CD4-positive, alpha-beta T cell (primary cell): ENCODE data around the gene STUB1. TPM values are rescaled to one million over a fixed set of nuclear protein-coding genes. Genes with fewer than 3 reads are reported as not detected.

Experiments used
- ATAC-seq: fragments of 200-7000 bp; cut with Tn5 transposase; one replicate; pipeline ENCODE4 v1.10.0; 2022; ENCODE audit warnings: mild to moderate bottlenecking; ENCODE audit not compliant: poor library complexity
- CTCF ChIA-PET: fragments of 350-600 bp; sonication (Branson Sonifier 250); formaldehyde crosslinking; loops from one replicate; lab custom pipeline; 2021; ENCODE audit warnings: antibody characterized with exemption, inconsistent platforms; lab: Charles Lee
- POLR2A ChIA-PET: fragments of 350-600 bp; sonication (Branson Sonifier 250); formaldehyde crosslinking; loops from one replicate; lab custom pipeline; 2021; ENCODE audit warnings: antibody characterized with exemption, inconsistent platforms; lab: Charles Lee
- DNase-seq, 14 experiments: peaks; one replicate each; pipeline ENCODE4 v3.0.0-alpha.2; 2013 to 2020; ENCODE audit warnings: mixed read lengths in 2 of 14
- H3K27ac ChIP-seq, 2 donors: one replicate each; pipeline versions ENCODE4 v1.5.1 to v1.7.0; 2013; ENCODE audit warnings: low read length in 2 of 2, low read depth in 1 of 2, mild to moderate bottlenecking in 1 of 2
- H3K27me3 ChIP-seq, 2 experiments: 1 replicate in 1 of 2; 2 replicates in 1 of 2; pipeline versions ENCODE4 v1.6.1 to v1.7.0; 2013; ENCODE audit warnings: low read length in 2 of 2, control low read depth in 1 of 2, mild to moderate bottlenecking in 1 of 2, moderate library complexity in 1 of 2; ENCODE audit not compliant: insufficient read depth in 2 of 2, control insufficient read depth in 1 of 2
- H3K36me3 ChIP-seq: one replicate; pipeline ENCODE4 v1.6.1; 2013; ENCODE audit warnings: low read length, control low read depth; ENCODE audit not compliant: insufficient read depth
- H3K4me1 ChIP-seq: one replicate; pipeline ENCODE4 v1.6.1; 2013; ENCODE audit warnings: low read length, control low read depth; ENCODE audit not compliant: insufficient read depth
- H3K4me3 ChIP-seq: one replicate; pipeline ENCODE4 v1.5.1; 2013; ENCODE audit warnings: mild to moderate bottlenecking, low read length, moderate library complexity
- H3K9me3 ChIP-seq, 2 experiments: 1 replicate in 1 of 2; 2 replicates in 1 of 2; pipeline versions ENCODE4 v1.6.1 to v1.7.0; 2013; ENCODE audit warnings: low read length in 2 of 2, mild to moderate bottlenecking in 2 of 2, control low read depth in 1 of 2, moderate library complexity in 1 of 2; ENCODE audit not compliant: control insufficient read depth in 1 of 2, insufficient read depth in 1 of 2
- H3K27ac Mint-ChIP-seq: one replicate; pipeline ENCODE4 v1.8.0; 2020; ENCODE audit warnings: mixed read lengths
- H3K27me3 Mint-ChIP-seq: one replicate; pipeline ENCODE4 v1.8.0; 2021; ENCODE audit warnings: mixed read lengths
- H3K36me3 Mint-ChIP-seq: one replicate; pipeline ENCODE4 v1.8.0; 2021; ENCODE audit warnings: low read depth, mixed read lengths
- H3K4me1 Mint-ChIP-seq: one replicate; pipeline ENCODE4 v1.8.0; 2021; ENCODE audit warnings: low read depth, mixed read lengths
- H3K4me3 Mint-ChIP-seq: one replicate; pipeline ENCODE4 v1.8.0; 2020; ENCODE audit warnings: mild to moderate bottlenecking, mixed read lengths
- H3K9me3 Mint-ChIP-seq: one replicate; pipeline ENCODE4 v1.8.0; 2020; ENCODE audit warnings: mixed read lengths
- intact Hi-C, 2 experiments: fragments of 100-400 bp; cut with DNase I in 1 of 2; cut with micrococcal nuclease in 1 of 2; formaldehyde crosslinking; loops; one replicate each; pipeline versions ENCODE4 v1.15.1 to v1.9.0; 2023 to 2025; cut with DNase I, micrococcal nuclease
- total RNA-seq, 174 experiments: library from RNA in 2 of 174; stranded (reverse) in 2 of 174; gene quantifications; one replicate each; pipeline ENCODE4 v1.2.3 and lab custom pipeline; 2021 to 2026
- TF ChIP-seq, protein P1 (sequence below): fragments of 200-600 bp; IDR thresholded peaks from one replicate; pipeline ENCODE4 v1.8.0; 2022; ENCODE audit warnings: antibody characterized with exemption, mild to moderate bottlenecking

STUB1 gene
- total RNA-seq, 2 experiments from 2014 or later: 46.9 to 53.9 TPM

DNA sequence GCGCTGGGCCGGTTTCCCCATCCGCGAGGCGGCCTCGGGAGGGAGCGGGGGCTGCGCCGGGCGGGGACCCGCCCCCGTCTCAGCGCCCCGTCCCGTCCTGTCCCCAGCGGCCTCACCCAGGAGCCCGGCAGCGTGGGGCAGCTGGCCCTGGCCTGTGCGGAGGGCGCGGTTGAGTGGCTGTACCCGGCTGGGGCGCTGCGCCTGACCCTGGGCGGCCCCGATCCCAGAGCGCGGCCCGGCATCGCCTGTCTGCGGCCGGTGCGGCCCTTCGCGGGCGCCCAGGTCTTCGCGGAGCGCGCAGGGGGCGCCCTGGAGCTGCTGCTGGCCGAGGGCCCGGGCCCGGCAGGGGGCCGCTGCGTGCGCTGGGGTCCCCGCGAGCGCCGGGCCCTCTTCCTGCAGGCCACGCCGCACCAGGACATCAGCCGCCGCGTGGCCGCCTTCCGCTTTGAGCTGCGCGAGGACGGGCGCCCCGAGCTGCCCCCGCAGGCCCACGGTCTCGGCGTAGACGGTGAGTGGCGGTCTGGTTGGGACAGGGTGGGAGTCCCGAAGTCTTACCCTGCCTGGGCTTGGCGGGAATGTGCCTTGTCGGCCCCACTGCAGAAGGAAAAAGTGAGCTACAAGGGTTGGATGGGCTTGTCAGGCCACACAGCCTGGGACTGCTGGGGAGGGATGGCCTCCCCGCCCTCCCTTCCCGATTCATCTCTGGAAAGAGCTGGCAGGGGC is 35.4 kb downstream of the STUB1 start:
- Histone ChIP-seq H3K4me1 (peaks cover 41% of the 10 kb centered on the region), H3K9me3 (peaks cover 0 to 12% of the 10 kb centered on the region in 2 experiments), H3K27me3 (peaks cover 17 to 23% of the 10 kb centered on the region in 2 experiments), H3K36me3 (no peaks in the 10 kb centered on the region), H3K4me3 (no peak overlapping the region), H3K27ac (no peak overlapping the region)
- peak overlapping the region; percentile 69 for H3K4me3 Mint-ChIP-seq
- DNase-seq (peak in 3 of 14 experiments; percentile 27 to 49 (median 46)), ATAC-seq (no peak)
- peaks cover 14% of the 10 kb centered on the region for H3K27me3 Mint-ChIP-seq
- no peaks in the 10 kb centered on the region for H3K9me3 Mint-ChIP-seq
- TF ChIP-seq, protein P1, sequence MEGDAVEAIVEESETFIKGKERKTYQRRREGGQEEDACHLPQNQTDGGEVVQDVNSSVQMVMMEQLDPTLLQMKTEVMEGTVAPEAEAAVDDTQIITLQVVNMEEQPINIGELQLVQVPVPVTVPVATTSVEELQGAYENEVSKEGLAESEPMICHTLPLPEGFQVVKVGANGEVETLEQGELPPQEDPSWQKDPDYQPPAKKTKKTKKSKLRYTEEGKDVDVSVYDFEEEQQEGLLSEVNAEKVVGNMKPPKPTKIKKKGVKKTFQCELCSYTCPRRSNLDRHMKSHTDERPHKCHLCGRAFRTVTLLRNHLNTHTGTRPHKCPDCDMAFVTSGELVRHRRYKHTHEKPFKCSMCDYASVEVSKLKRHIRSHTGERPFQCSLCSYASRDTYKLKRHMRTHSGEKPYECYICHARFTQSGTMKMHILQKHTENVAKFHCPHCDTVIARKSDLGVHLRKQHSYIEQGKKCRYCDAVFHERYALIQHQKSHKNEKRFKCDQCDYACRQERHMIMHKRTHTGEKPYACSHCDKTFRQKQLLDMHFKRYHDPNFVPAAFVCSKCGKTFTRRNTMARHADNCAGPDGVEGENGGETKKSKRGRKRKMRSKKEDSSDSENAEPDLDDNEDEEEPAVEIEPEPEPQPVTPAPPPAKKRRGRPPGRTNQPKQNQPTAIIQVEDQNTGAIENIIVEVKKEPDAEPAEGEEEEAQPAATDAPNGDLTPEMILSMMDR: no peak
- H3K4me1 Mint-ChIP-seq: peaks cover 24% of the 10 kb centered on the region
- intact Hi-C loops: loop anchor here in 1 of 2 experiments (2.0 kb wide), 1 partner anchor 13 kb away; no protein-coding TSS in a partner anchor
- H3K36me3 Mint-ChIP-seq: no peaks in the 10 kb centered on the region
- no peak overlapping the region for H3K27ac Mint-ChIP-seq
- POLR2A ChIA-PET: interaction anchor here (1.4 to 4.5 kb wide), 4 partner anchors 11 to 73 kb away, joined by 3 to 30 read pairs (median 14); partner anchors contain the start of genes CCDC78, CHTF18, HAGHL and RPUSD1
- CTCF ChIA-PET: interaction anchor here (1.0 to 2.3 kb wide), 3 partner anchors 18 to 73 kb away, joined by 3 to 8 read pairs (median 3); partner anchors contain the start of genes CHTF18, CIAO3 and RPUSD1

DNA sequence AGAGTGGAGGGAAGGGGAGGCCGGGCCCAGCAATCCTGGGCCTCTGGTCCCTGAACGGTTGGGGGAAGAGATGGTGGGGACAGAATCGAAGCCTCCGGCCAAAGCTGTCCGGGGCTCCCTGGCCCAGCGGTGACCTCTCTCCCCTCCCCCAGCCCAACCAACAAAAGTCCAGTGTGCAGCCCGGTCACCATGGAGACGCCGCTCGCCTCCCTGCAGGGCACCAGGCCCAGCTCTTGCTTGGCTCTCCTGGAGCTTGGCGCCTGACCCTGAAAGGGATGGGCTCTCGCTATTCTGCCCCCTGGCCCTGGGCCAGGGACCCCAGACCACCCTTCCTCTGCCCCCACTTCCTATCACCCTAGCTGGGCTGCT is 36.0 kb downstream of the STUB1 start:
- H3K27ac ChIP-seq: no peak overlapping the region
- DNase-seq (no peak), ATAC-seq (no peak)
- TF ChIP-seq, protein P1: no peak
- H3K36me3 ChIP-seq: no peaks in the 10 kb centered on the region
- peak overlapping the region; percentile 69 for H3K4me3 Mint-ChIP-seq
- peaks cover 11 to 18% of the 10 kb centered on the region in 2 experiments for H3K27me3 ChIP-seq
- peaks cover 14% of the 10 kb centered on the region for H3K27me3 Mint-ChIP-seq
- H3K4me1 ChIP-seq: peaks cover 44% of the 10 kb centered on the region
- H3K9me3 ChIP-seq: peaks cover 0 to 8% of the 10 kb centered on the region in 2 experiments
- H3K27ac Mint-ChIP-seq: no peak overlapping the region
- peaks cover 24% of the 10 kb centered on the region for H3K4me1 Mint-ChIP-seq
- POLR2A ChIA-PET: interaction anchor here (1.2 to 4.5 kb wide), 5 partner anchors 10 to 72 kb away, joined by 3 to 30 read pairs (median 5); partner anchors contain the start of genes CCDC78, CHTF18, HAGHL and RPUSD1
- intact Hi-C loops: no loop called here
- CTCF ChIA-PET: interaction anchor here (1.0 to 2.3 kb wide), 3 partner anchors 17 to 72 kb away, joined by 3 to 8 read pairs (median 3); partner anchors contain the start of genes CHTF18, CIAO3 and RPUSD1
- no peak overlapping the region for H3K4me3 ChIP-seq
- H3K9me3 Mint-ChIP-seq: no peaks in the 10 kb centered on the region
- H3K36me3 Mint-ChIP-seq: no peaks in the 10 kb centered on the region

DNA sequence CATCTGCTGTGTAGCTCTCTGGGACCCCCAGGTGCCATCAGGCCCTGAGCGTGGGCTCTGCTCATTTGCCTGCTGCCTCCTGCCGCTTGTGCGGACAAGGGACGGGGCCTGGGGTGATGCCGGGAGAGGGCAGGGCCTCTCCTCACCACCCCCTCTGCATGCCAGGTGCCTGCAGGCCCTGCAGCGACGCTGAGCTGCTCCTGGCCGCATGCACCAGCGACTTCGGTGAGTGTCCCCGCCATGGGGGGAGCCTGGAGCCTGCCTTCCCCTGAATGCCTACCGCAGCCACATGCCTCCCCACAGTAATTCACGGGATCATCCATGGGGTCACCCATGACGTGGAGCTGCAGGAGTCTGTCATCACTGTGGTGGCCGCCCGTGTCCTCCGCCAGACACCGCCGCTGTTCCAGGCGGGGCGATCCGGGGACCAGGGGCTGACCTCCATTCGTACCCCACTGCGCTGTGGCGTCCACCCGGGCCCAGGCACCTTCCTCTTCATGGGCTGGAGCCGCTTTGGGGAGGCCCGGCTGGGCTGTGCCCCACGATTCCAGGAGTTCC is 36.6 kb downstream of the STUB1 start:
- POLR2A ChIA-PET: interaction anchor here (1.2 to 4.5 kb wide), 5 partner anchors 10 to 72 kb away, joined by 3 to 30 read pairs (median 5); partner anchors contain the start of genes CCDC78, CHTF18, HAGHL and RPUSD1
- H3K9me3 Mint-ChIP-seq: no peaks in the 10 kb centered on the region
- intact Hi-C loops: no loop called here
- DNase-seq: no peak
- CTCF ChIA-PET: interaction anchor here (2.3 kb wide), 1 partner anchor 23 kb away, joined by 8 read pairs; the partner anchor contains the start of gene CIAO3
- H3K4me1 Mint-ChIP-seq: peaks cover 24% of the 10 kb centered on the region
- Histone ChIP-seq H3K4me3 (no peak overlapping the region), H3K27ac (no peak overlapping the region), H3K4me1 (peaks cover 43% of the 10 kb centered on the region), H3K9me3 (peaks cover 0 to 12% of the 10 kb centered on the region in 2 experiments), H3K36me3 (no peaks in the 10 kb centered on the region), H3K27me3 (peaks cover 7 to 14% of the 10 kb centered on the region in 2 experiments)
- H3K4me3 Mint-ChIP-seq: peak overlapping the region; percentile 69
- H3K36me3 Mint-ChIP-seq: no peaks in the 10 kb centered on the region
- H3K27ac Mint-ChIP-seq: no peak overlapping the region
- peaks cover 14% of the 10 kb centered on the region for H3K27me3 Mint-ChIP-seq
- no peak for ATAC-seq
- TF ChIP-seq, protein P1: no peak
